Activated CD8-positive, alpha-beta memory T cell treated with anti-CD3 and anti-CD28 coated beads for 24 hours (primary cell): ENCODE measurements around the gene FBXW7.
"Not testable (repeated sequence)": the region's sequence is repeated elsewhere in the genome, so short reads cannot be mapped to it uniquely, and the experiment has no call there.

Source experiments
- DNase-seq: peaks from one replicate; pipeline ENCODE4 v3.0.0-alpha.2; 2020

FBXW7 gene

GRCh38 chr4:152544533-152544932 is 8.6 kb upstream of the FBXW7 start:
- not testable (repeated sequence) for DNase-seq

- no peak for DNase-seq
These were observed 5.0 kb upstream of the FBXW7 start for GRCh38 chr4:152540941-152541340.

GRCh38 chr4:152540293-152540674 is 4.4 kb upstream of the FBXW7 start:
- no peak for DNase-seq

GRCh38 chr4:152539556-152540292 is 3.8 kb upstream of the FBXW7 start:
- no peak for DNase-seq

GRCh38 chr4:152537881-152538280 is 2.0 kb upstream of the FBXW7 start:
- DNase-seq = no peak

- no peak for DNase-seq
These were observed 772 bp upstream of the FBXW7 start for GRCh38 chr4:152536545-152537182.

- DNase-seq = no peak
These were observed 461 bp downstream of the FBXW7 start for GRCh38 chr4:152535360-152535902.

- DNase-seq = peak; percentile 74
These were observed 1.1 kb downstream of the FBXW7 start for GRCh38 chr4:152534541-152535359.

GRCh38 chr4:152531479-152531878 is 4.4 kb downstream of the FBXW7 start:
- DNase-seq = no peak

- no peak for DNase-seq
These were observed 5.3 kb downstream of the FBXW7 start for GRCh38 chr4:152530600-152530999.

GRCh38 chr4:152529880-152530279 is 6.0 kb downstream of the FBXW7 start:
- no peak for DNase-seq

- no peak for DNase-seq
These were observed 7.8 kb downstream of the FBXW7 start for GRCh38 chr4:152528060-152528459.

GRCh38 chr4:152525878-152526277 is 10.0 kb downstream of the FBXW7 start:
- no peak for DNase-seq

GRCh38 chr4:152524427-152524826 is 11.5 kb downstream of the FBXW7 start:
- no peak for DNase-seq

- no peak for DNase-seq
These were observed 12.2 kb downstream of the FBXW7 start for GRCh38 chr4:152523731-152524130.

GRCh38 chr4:152522754-152523153 is 13.1 kb downstream of the FBXW7 start:
- DNase-seq = no peak

- DNase-seq = no peak
These were observed 13.6 kb downstream of the FBXW7 start for GRCh38 chr4:152522245-152522644.

GRCh38 chr4:152516156-152516555 is 19.7 kb downstream of the FBXW7 start:
- DNase-seq = no peak

GRCh38 chr4:152515678-152516077 is 20.2 kb downstream of the FBXW7 start:
- no peak for DNase-seq

GRCh38 chr4:152514356-152514755 is 21.5 kb downstream of the FBXW7 start:
- DNase-seq = no peak

GRCh38 chr4:152513078-152513477 is 22.8 kb downstream of the FBXW7 start:
- DNase-seq = no peak

GRCh38 chr4:152512483-152512882 is 23.4 kb downstream of the FBXW7 start:
- DNase-seq = no peak

- DNase-seq = no peak
These were observed 25.3 kb downstream of the FBXW7 start for GRCh38 chr4:152510349-152511147.
